Osteoblast (primary cell): ENCODE measurements around the gene ZNF415. TPM values are rescaled to one million over a fixed set of nuclear protein-coding genes. Genes with fewer than 3 reads are reported as not detected.
A peak's percentile ranks its signal among the peaks of the same experiment; 100 is the strongest.

Experiments
- DNase-seq: peaks from one replicate; pipeline ENCODE4 v3.0.0; 2011; ENCODE audit warnings: low spot score, mixed read lengths; ENCODE audit not compliant: insufficient read length; ENCODE audit errors: missing footprints
- H2AFZ ChIP-seq: 2 replicates; pipeline ENCODE4 v1.6.0; 2011; ENCODE audit warnings: mild to moderate bottlenecking, low read length
- H3K27ac ChIP-seq: 2 replicates; pipeline ENCODE4 v1.5.1; 2011; ENCODE audit warnings: mild to moderate bottlenecking, low read depth, low read length, moderate library complexity
- H3K27me3 ChIP-seq: 2 replicates; pipeline ENCODE4 v1.6.0; 2012; ENCODE audit warnings: mild to moderate bottlenecking, control low read depth, inconsistent platforms, low read length, moderate library complexity; ENCODE audit not compliant: insufficient read depth
- H3K36me3 ChIP-seq: 2 replicates; pipeline ENCODE4 v1.5.1; 2011; ENCODE audit warnings: mild to moderate bottlenecking, low read length, control low read depth, moderate library complexity; ENCODE audit not compliant: insufficient read depth
- H3K4me1 ChIP-seq: 2 replicates; pipeline ENCODE4 v1.5.1; 2011; ENCODE audit warnings: mild to moderate bottlenecking, low read length, control low read depth, moderate library complexity; ENCODE audit not compliant: insufficient read depth
- H3K4me2 ChIP-seq: 2 replicates; pipeline ENCODE4 v1.6.0; 2011; ENCODE audit warnings: mild to moderate bottlenecking, low read length; ENCODE audit not compliant: insufficient read depth
- H3K4me3 ChIP-seq: fragments of 200-600 bp; sonication (generic); 3 replicates; pipeline ENCODE4 v1.5.1; 2012; ENCODE audit warnings: mild to moderate bottlenecking, low read length, inconsistent platforms; ENCODE audit not compliant: insufficient read depth
- H3K79me2 ChIP-seq: 2 replicates; pipeline ENCODE4 v1.6.0; 2012; ENCODE audit warnings: mild to moderate bottlenecking, low read length, control low read depth, inconsistent platforms; ENCODE audit not compliant: insufficient read depth
- H3K9me3 ChIP-seq: 2 replicates; pipeline ENCODE4 v1.5.1; 2011; ENCODE audit warnings: low read depth, low read length, control low read depth
- H4K20me1 ChIP-seq: 2 replicates; pipeline ENCODE4 v1.6.0; 2012; ENCODE audit warnings: mild to moderate bottlenecking, low read length, control low read depth; ENCODE audit not compliant: insufficient read depth
- total RNA-seq: library from RNA; depleted of rRNA; stranded (reverse); fragments of >200 nt; gene quantifications from 2 replicates; pipeline ENCODE4 v1.2.3, GENCODE V29; 2012
- TF ChIP-seq, protein P1 (sequence below): IDR thresholded peaks from 2 replicates; pipeline ENCODE4 v1.5.1; 2011; ENCODE audit warnings: mild to moderate bottlenecking, low read depth, low read length, moderate library complexity; ENCODE audit errors: extremely low read depth

The ZNF415 gene
- total RNA-seq, 1 donor: 7.6 TPM

DNA sequence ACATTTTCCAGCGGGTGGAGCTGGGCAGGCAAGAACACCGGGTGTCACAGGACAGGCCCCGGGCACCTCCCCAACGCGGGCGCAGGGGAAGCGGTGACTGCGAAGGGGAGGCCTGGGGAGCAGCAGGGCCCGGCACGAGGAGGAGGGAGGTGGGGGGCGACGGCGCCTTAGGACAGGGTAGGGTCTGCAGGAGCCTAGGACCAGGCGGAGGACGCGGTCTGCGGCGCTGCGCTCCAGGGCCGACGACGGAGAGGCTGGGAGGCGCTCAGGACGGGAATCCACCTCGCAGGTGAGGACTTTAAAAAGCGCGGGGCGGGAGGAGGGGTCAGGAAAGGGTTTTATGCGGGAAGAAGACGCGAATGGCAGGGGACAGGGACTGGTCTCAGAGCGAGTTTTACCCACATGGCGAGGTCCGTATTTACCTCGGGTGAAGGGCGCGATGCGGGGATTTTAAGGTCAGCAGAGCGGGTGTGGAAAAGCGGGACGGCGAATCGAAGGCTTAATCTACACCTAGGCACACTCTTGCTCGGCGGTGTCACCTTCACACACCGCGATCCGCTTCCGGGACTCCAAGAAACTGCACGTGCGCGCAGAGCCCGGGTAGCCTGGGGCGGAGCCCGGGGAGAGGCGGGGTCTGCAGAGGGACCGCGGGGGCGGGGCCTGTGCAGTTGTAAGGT is 74.7 kb downstream of the ZNF415 start:
- peak overlapping the region; percentile 51 for H3K4me3 ChIP-seq
- no peaks in the 10 kb centered on the region for H3K36me3 ChIP-seq
- H3K27ac ChIP-seq: no peak overlapping the region
- no peaks in the 10 kb centered on the region for H4K20me1 ChIP-seq
- H3K27me3 ChIP-seq: no peaks in the 10 kb centered on the region
- DNase-seq: peak; percentile 66
- peaks cover under 1% of the 10 kb centered on the region for H3K9me3 ChIP-seq
- TF ChIP-seq, protein P1, sequence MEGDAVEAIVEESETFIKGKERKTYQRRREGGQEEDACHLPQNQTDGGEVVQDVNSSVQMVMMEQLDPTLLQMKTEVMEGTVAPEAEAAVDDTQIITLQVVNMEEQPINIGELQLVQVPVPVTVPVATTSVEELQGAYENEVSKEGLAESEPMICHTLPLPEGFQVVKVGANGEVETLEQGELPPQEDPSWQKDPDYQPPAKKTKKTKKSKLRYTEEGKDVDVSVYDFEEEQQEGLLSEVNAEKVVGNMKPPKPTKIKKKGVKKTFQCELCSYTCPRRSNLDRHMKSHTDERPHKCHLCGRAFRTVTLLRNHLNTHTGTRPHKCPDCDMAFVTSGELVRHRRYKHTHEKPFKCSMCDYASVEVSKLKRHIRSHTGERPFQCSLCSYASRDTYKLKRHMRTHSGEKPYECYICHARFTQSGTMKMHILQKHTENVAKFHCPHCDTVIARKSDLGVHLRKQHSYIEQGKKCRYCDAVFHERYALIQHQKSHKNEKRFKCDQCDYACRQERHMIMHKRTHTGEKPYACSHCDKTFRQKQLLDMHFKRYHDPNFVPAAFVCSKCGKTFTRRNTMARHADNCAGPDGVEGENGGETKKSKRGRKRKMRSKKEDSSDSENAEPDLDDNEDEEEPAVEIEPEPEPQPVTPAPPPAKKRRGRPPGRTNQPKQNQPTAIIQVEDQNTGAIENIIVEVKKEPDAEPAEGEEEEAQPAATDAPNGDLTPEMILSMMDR: no peak
- no peaks in the 10 kb centered on the region for H3K4me1 ChIP-seq
- H2AFZ ChIP-seq: peak overlapping the region; percentile 59
- H3K79me2 ChIP-seq: no peaks in the 10 kb centered on the region
- H3K4me2 ChIP-seq: peak overlapping the region; percentile 36

Other genes with a start within 250 kb of the ZNF415 start
- 10.0 and 11.2 TPM in 2 replicates for gene ZNF320, start 235.3 kb downstream of the ZNF415 start, total RNA-seq
- 4.7 and 5.0 TPM in 2 replicates for gene ZNF888, start 209.5 kb downstream of the ZNF415 start, total RNA-seq
- 8.3 and 9.8 TPM in 2 replicates for gene ZNF816, start 170.0 kb downstream of the ZNF415 start, total RNA-seq
- gene ERVV-1, start 119.0 kb downstream of the ZNF415 start, total RNA-seq: not detected in 2 replicates
- not detected in 2 replicates for gene ERVV-2, start 88.2 kb downstream of the ZNF415 start, total RNA-seq
- 47.7 and 51.8 TPM in 2 replicates for gene ZNF160, start 29.5 kb downstream of the ZNF415 start, total RNA-seq
- 9.0 and 12.4 TPM in 2 replicates for gene ZNF347, start 26.1 kb upstream of the ZNF415 start, total RNA-seq
- 2.9 and 3.8 TPM in 2 replicates for gene ZNF665, start 60.4 kb upstream of the ZNF415 start, total RNA-seq
- gene ZNF677, start 122.0 kb upstream of the ZNF415 start, total RNA-seq: 14.1 and 21.2 TPM in 2 replicates
- under 0.01 TPM in 1 of 2 replicates, not detected in the other for gene VN1R2, start 125.4 kb upstream of the ZNF415 start, total RNA-seq
- gene VN1R4, start 134.8 kb upstream of the ZNF415 start, total RNA-seq: not detected in 2 replicates
- gene ZNF845, start 200.8 kb upstream of the ZNF415 start, total RNA-seq: 7.7 and 8.7 TPM in 2 replicates
- gene ZNF525, start 232.8 kb upstream of the ZNF415 start, total RNA-seq: 6.8 and 8.0 TPM in 2 replicates